SJSA1 (cell line): ENCODE results near the gene TNPO1. TPM values are rescaled to one million over a fixed set of nuclear protein-coding genes. Genes with fewer than 3 reads are reported as not detected.

Experiments used
- DNase-seq, 2 experiments: peaks; one replicate each; pipeline ENCODE4 v3.0.0-alpha.2; 2015 to 2020; ENCODE audit warnings: low spot score in 2 of 2, low read depth in 1 of 2
- H3K27ac ChIP-seq: fragments of 250-450 bp; sonication (Bioruptor Pico); 2 replicates; pipeline ENCODE4 v1.5.1; 2020; ENCODE audit warnings: mild to moderate bottlenecking, moderate library complexity
- H3K27me3 ChIP-seq: fragments of 250-450 bp; sonication (Bioruptor Pico); replicated peaks from 2 replicates; pipeline ENCODE4 v1.5.1; 2020; ENCODE audit warnings: mild to moderate bottlenecking, moderate library complexity
- H3K36me3 ChIP-seq: fragments of 250-450 bp; sonication (Bioruptor Pico); 2 replicates; pipeline ENCODE4 v1.5.1; 2020; ENCODE audit warnings: mild to moderate bottlenecking
- H3K4me1 ChIP-seq: fragments of 250-450 bp; sonication (Bioruptor Pico); replicated peaks from 2 replicates; pipeline ENCODE4 v1.6.1; 2021; ENCODE audit warnings: mild to moderate bottlenecking
- H3K4me3 ChIP-seq: fragments of 250-450 bp; sonication (Bioruptor Pico); 2 replicates; pipeline ENCODE4 v1.5.1; 2020; ENCODE audit warnings: mild to moderate bottlenecking
- H3K9me3 ChIP-seq: fragments of 250-450 bp; sonication (Bioruptor Pico); replicated peaks from 2 replicates; pipeline ENCODE4 v1.5.1; 2020; ENCODE audit warnings: mild to moderate bottlenecking
- total RNA-seq: library from RNA; depleted of rRNA; stranded (reverse); fragments of >200 nt; shearing (Covaris generic); gene quantifications from 2 replicates; pipeline ENCODE4 v1.2.3, GENCODE V29; 2014

TNPO1 gene
- total RNA-seq, 1 experiment from 2014 or later = 185 TPM

DNA sequence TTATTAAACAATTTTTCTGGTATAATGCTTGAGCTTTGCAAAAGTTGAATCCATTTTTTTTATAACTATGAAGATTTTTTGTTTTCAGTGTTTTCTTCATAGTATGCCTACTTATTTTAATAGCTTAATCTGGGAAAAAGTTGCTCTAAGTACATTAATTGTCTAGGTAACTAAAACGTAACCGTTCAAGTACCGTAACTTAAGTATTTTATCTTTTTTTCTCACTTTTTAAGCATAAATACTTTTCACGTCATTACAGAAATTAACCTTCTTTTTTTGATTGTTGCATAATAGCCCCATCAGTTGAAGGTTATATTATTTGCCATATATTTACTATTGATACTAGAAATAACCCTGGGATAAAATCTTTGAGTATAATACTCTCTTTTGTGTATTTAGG, 15.2 kb downstream of the TNPO1 start:
- H3K4me1 ChIP-seq = no peaks in the 10 kb centered on the region
- H3K4me3 ChIP-seq = no peak overlapping the region
- no peaks in the 10 kb centered on the region for H3K27me3 ChIP-seq
- H3K9me3 ChIP-seq = no peaks in the 10 kb centered on the region
- peaks cover 2% of the 10 kb centered on the region for H3K36me3 ChIP-seq
- no peak for DNase-seq
- H3K27ac ChIP-seq = no peak overlapping the region

DNA sequence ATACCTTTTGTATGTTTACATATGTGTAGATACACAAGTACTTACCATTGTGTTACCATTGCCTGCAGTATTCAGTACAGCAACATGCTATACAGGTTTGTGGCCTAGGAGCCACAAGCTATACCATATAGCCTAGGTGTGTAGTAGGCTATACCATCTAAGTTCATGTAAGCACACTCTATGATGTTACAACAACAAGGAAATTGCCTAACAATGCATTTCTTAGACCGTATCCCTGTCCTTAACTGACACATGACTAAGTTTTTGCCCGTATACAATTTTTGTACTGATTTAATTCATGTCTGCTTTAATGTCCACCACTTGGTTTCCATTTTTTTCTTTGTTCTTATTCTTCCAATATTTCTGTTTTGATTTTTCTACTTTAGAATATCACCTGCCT, 18.5 kb downstream of the TNPO1 start:
- H3K9me3 ChIP-seq = no peaks in the 10 kb centered on the region
- no peaks in the 10 kb centered on the region for H3K27me3 ChIP-seq
- H3K4me3 ChIP-seq = no peak overlapping the region
- peaks cover 2% of the 10 kb centered on the region; the same call in 1 of the 2 replicates for H3K36me3 ChIP-seq
- no peak overlapping the region for H3K27ac ChIP-seq
- no peak for DNase-seq
- 0 out of 2 replicates have a peak, but pooled peaks cover 3% of the 10 kb centered on the region for H3K4me1 ChIP-seq

DNA sequence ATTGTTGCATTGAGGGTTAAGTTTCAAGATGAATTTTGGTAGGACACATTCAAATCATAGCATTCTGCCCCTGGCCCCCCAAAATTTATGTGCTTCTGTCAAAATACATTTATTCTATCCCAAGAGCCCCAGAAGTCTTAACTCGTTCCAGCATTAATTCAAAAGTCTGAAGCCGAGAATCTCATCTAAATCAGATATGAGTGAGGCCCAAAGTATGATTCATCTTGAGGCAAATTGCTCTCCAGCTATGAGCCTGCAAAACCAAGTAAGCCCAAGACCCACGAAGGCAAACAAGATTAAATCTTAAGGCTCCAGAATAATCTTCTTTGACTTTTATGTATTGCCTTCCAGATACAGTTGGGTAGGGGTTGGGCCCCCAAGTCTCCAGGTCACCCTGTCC, 19.2 kb downstream of the TNPO1 start:
- Histone ChIP-seq H3K9me3 (no peaks in the 10 kb centered on the region), H3K4me1 (0 out of 2 replicates have a peak, but pooled peaks cover 3% of the 10 kb centered on the region), H3K36me3 (peaks cover 2% of the 10 kb centered on the region; the same call in 1 of the 2 replicates), H3K27me3 (no peaks in the 10 kb centered on the region), H3K4me3 (no peak overlapping the region), H3K27ac (no peak overlapping the region)
- DNase-seq = no peak

DNA sequence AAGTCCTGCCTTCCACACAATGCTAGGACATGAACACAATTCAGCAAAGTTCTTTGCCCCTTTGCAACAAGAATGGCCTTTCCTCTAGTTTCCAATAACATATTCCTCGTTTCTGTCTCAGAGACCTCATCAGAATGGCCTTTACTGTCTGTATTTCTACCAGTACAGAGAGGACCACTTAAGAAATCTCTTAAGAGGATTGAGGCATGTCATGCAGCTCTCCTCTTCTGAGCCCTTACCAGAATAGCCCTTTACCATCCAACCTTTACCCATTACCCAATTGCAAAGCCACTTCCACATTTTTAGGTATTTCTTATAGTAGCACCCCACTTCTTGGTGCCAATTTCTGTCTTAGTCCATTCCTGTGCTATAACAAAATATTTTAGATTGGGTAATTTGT, 20.3 kb downstream of the TNPO1 start:
- Histone ChIP-seq H3K36me3 (peaks cover 2% of the 10 kb centered on the region; the same call in 1 of the 2 replicates), H3K9me3 (no peaks in the 10 kb centered on the region), H3K4me1 (0 out of 2 replicates have a peak, but pooled peaks cover 3% of the 10 kb centered on the region), H3K27ac (no peak overlapping the region), H3K27me3 (no peaks in the 10 kb centered on the region), H3K4me3 (no peak overlapping the region)
- no peak for DNase-seq

DNA sequence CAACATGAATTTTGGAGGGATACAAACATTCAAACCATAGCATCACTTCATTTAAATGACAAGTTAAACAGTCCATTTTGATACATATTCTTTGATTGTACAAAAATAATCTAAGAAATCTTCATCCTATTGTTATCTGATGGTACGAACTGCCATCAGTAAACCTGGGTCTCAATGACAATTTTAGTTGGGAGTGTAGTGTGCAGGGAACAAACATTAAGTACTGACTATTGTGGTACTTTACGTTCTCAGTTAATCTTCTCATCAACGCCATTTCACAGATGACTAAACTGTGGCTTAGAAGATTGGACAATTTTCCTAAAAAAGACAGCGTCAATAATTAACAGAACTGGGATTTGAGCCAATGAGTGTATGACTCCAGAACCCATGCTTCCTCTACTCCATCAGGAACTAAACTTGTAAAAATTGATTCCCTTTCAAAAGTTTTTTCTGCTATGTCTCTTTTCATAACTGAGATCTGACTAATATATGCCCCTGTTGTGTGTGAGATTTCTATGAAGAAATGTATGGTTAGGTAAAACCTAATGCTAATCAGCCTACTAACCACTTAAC, 21.1 kb downstream of the TNPO1 start:
- H3K27ac ChIP-seq = no peak overlapping the region
- H3K36me3 ChIP-seq = peaks cover 2% of the 10 kb centered on the region; the same call in 1 of the 2 replicates
- H3K4me1 ChIP-seq = peaks cover 10% of the 10 kb centered on the region
- DNase-seq = no peak
- no peaks in the 10 kb centered on the region for H3K27me3 ChIP-seq
- no peak overlapping the region for H3K4me3 ChIP-seq
- H3K9me3 ChIP-seq = no peaks in the 10 kb centered on the region

DNA sequence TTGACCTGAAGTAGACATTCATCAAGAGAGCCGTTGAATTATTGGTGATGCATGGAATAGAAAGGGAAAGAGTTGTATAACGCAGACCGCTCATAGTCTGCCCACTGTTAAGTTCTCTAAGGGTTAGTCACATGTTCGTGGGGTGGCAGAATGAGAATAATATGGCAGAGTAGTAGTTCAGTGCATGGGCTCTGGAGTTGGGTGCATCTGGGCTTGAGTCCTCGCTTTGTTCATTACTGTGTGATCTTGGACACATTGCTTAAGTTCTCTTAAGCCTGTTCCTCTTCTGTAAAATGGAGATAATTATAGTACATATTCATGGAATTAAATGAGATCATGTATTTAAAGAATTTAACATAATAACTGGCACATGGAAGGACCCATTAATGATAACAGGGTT, 23.6 kb downstream of the TNPO1 start:
- Histone ChIP-seq H3K4me1 (peaks cover 31% of the 10 kb centered on the region), H3K4me3 (no peak overlapping the region), H3K9me3 (no peaks in the 10 kb centered on the region), H3K27me3 (no peaks in the 10 kb centered on the region), H3K36me3 (no peaks in the 10 kb centered on the region; the same call in 1 of the 2 replicates), H3K27ac (no peak overlapping the region)
- DNase-seq = no peak

DNA sequence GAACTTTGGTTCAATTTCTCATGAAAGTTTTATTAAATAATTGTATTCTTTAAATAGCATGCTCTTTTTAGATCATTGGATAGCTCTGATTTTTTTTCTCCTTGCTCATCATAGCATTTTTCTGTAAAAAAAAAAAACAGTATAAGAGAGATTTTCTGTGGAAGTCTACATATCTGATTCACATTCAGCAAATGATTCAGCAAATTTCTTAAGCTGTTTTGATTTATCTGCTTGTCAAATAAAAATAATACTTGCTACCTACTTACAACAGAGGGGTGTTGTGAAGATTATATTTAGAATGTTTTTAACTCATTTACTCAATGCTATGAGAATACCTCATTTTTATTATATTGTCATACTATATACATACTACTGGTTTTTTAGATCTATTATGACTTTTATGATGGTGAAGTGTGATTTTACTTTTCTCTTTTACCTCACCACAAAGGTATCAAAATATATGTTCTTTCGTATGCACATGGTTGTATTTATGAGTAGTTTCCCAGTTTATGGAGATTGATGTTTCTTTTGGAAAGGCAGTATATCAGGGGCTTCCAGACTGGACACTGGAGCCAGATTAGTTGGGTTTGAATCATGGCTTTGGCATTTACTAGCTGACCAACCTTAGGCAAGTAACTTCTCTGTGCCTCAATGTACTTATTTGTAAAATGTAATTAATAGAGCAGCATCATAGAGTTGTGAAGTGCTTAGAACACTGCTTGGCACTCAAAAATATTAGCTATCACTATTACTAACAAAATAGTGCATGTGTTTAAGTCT, 25.5 kb downstream of the TNPO1 start:
- Histone ChIP-seq H3K27ac (no peak overlapping the region), H3K27me3 (no peaks in the 10 kb centered on the region), H3K9me3 (no peaks in the 10 kb centered on the region), H3K36me3 (no peaks in the 10 kb centered on the region), H3K4me3 (no peak overlapping the region), H3K4me1 (peaks cover 31% of the 10 kb centered on the region)
- DNase-seq = no peak

DNA sequence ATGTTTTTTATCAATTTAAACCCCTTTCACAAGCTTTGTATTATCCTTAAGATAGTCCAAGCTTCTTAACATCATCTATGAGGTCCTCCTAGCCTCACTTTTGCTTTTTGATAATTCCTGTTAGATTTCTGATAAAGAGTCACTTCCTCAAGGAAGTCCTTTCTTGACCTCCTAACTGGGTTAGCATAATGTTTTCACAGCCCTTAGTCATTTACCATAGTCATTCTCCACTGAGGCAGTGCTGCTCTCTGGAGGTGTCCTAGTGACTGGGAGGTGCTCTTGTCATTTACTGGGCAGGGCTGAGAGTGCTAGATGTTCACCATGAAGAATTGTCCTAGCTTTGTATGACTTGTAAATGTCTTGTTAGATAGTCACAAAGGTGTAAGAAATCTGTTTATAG, 26.4 kb downstream of the TNPO1 start:
- peak in 1 of 2 experiments; percentile 36 for DNase-seq
- Histone ChIP-seq H3K27ac (peak overlapping the region; percentile 66; the same call in 1 of the 2 replicates), H3K4me1 (peaks cover 39% of the 10 kb centered on the region), H3K9me3 (no peaks in the 10 kb centered on the region), H3K4me3 (no peak overlapping the region), H3K36me3 (no peaks in the 10 kb centered on the region), H3K27me3 (no peaks in the 10 kb centered on the region)

DNA sequence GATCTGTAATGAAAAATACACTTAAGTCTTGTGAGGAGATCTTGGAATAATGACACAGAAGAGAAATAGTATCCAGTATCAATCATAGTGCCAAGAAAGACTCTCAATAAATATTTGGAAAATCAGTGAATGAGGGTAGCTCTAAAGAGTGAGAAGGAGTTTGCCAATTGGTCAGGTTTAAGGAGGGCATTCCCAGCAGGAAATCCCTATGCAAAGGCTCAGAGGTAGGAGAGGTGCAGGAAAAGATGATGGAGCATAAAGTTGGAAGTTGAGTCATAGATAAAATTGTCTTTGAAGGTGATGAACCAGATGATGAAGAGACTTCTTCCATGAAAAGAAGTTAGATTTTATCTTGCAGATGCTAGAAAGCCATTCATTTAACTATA, 27.8 kb downstream of the TNPO1 start:
- H3K27me3 ChIP-seq = no peaks in the 10 kb centered on the region
- peaks cover 37% of the 10 kb centered on the region for H3K4me1 ChIP-seq
- peak overlapping the region; percentile 66 for H3K27ac ChIP-seq
- H3K36me3 ChIP-seq = peaks cover 10% of the 10 kb centered on the region
- H3K9me3 ChIP-seq = no peaks in the 10 kb centered on the region
- DNase-seq = no peak
- no peak overlapping the region for H3K4me3 ChIP-seq

DNA sequence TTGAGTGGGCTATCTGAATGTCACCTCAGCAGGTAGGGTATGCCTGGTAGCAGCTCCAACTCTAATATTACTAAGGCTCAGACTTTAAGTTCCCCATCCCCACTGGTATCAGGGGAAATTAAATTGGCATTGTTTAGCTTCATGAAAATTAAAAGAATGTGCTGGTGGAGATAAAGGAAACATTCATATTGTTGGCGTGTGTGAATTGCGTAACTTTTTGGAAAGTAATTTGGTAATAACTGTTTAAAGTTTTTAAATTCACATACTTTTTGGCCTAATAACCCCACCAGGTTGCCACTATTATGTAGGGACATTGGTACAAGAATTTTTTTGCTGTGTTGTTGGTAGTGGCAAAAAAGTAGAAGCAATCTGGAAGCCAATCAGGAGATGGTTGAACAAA, 29.4 kb downstream of the TNPO1 start:
- DNase-seq = no peak
- no peak overlapping the region for H3K4me3 ChIP-seq
- no peaks in the 10 kb centered on the region for H3K27me3 ChIP-seq
- peaks cover 21% of the 10 kb centered on the region for H3K36me3 ChIP-seq
- H3K9me3 ChIP-seq = no peaks in the 10 kb centered on the region
- H3K27ac ChIP-seq = no peak overlapping the region
- peaks cover 40% of the 10 kb centered on the region for H3K4me1 ChIP-seq

DNA sequence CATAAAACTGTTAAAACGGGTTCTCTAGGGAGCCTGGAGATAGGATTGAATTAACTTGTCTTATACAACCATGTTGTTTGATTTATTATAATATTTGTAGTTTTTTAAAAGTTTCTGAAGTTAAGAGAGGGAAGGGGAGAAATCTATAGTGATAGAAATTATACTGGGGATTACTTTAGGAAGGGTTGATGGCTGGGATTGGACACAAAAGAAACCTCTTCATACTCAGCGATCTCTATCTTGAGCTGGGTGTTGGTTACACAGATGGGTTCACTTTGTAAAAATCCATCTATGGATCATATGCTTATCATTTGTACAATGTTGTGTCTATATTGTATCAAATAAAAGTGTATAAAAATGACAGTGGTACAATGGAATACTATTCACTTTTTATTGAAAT, 30.0 kb downstream of the TNPO1 start:
- H3K4me3 ChIP-seq = no peak overlapping the region
- H3K36me3 ChIP-seq = peaks cover 26% of the 10 kb centered on the region
- H3K4me1 ChIP-seq = peaks cover 40% of the 10 kb centered on the region
- DNase-seq = no peak
- no peaks in the 10 kb centered on the region for H3K27me3 ChIP-seq
- no peak overlapping the region for H3K27ac ChIP-seq
- H3K9me3 ChIP-seq = no peaks in the 10 kb centered on the region

DNA sequence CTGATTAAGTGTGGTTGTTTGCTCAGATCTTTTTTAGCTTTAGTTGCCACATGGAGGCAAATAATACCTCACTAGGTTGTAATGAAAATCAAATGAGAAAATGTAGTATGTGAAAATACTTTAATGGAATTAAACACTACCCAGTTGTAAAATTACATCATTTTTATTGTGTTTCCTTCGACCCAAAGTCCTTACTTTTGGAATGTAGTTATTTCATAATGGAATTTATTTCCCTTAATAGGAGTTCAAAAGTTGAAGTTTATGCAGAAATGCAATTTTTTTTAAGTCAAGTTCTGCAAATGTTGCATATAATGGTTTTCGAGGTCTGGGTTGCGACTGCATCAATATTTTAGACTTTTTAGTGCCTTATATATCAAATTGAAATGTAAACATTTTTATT, 31.0 kb downstream of the TNPO1 start:
- peaks cover 35% of the 10 kb centered on the region for H3K4me1 ChIP-seq

DNA sequence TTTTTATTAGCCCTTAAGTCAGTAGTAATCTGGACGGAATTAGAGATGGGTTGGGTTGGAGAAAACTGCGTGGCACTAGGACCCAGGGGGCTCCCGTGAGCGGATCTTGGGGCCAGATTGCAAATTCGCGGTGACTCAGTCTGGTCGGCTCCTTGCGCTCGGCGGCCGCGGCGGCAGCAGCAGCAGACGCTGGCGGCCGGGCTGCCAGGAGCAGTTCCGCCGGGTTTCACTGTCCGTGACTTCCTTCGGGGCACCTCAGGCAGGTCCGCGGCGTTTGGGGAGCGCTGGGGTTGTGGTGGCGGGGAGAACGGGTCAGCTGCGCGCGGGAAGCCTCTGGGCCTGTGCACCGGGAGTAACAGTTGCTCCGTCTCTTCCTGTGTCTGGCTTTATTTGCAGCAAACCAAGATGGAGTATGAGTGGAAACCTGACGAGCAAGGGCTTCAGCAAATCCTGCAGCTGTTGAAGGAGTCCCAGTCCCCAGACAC, 31.6 kb downstream of the TNPO1 start:
- Histone ChIP-seq H3K27me3 (no peaks in the 10 kb centered on the region), H3K36me3 (peaks cover 40% of the 10 kb centered on the region), H3K27ac (peak overlapping the region; percentile 84), H3K9me3 (no peaks in the 10 kb centered on the region), H3K4me3 (peak overlapping the region; percentile 75), H3K4me1 (peaks cover 29% of the 10 kb centered on the region)
- DNase-seq = peak; percentile 90 to 92

More for the DNA sequence above, 31.0 kb downstream of the TNPO1 start:
- Histone ChIP-seq H3K27me3 (no peaks in the 10 kb centered on the region), H3K4me3 (peak overlapping the region; percentile 75), H3K9me3 (no peaks in the 10 kb centered on the region), H3K36me3 (peaks cover 35% of the 10 kb centered on the region), H3K27ac (peak overlapping the region; percentile 84; the same call in 1 of the 2 replicates)
- no peak for DNase-seq
